ENCODE data around the gene KCNK7. TPM values are rescaled to one million over a fixed set of nuclear protein-coding genes. Genes with fewer than 3 reads are reported as not detected.
A peak's percentile ranks its signal among the peaks of the same experiment; 100 is the strongest.

Gene KCNK7
- total and polyA plus RNA-seq, 2 experiments from 2014 or later, result not detected

DNA sequence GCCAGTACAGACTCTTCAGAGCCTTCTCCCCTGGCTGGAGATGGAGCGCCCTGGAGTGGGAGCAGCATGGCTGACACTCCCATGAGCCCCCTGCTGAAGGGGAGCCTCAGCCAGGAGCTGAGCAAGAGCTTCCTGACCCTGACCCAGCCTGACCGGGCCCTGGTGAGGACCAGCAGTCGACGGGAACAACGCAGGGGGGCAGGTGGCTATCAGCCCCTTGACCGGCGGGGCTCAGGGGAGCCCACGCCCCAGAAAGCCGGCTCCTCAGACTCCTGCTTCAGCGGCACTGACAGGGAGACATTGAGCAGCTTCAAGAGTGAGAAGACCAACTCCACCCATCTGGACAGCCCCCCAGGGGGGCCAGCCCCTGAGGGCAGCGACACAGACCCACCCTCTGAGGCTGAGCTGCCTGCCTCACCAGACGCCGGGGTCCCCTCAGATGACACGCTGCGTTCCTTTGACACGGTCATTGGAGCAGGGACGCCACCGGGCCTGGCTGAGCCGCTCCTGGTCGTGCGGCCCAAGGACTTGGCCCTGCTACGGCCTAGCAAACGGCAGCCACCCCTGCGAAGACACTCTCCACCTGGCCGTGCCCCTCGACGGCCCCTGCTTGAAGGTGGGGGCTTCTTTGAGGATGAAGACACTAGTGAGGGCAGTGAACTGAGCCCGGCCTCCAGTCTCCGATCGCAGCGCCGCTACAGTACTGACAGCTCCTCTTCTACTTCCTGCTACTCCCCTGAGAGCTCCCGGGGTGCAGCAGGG, 22.6 kb upstream of the KCNK7 start:
- Histone ChIP-seq H3K9me2 (ENCODE audit: insufficient read depth) (no peaks in the 10 kb centered on the region), H3K9me3 (ENCODE audit: low read depth) (no peaks in the 10 kb centered on the region), H3K9ac (no peak overlapping the region), H3K79me2 (ENCODE audit: insufficient read depth) (peaks cover 61% of the 10 kb centered on the region), H3F3A (ENCODE audit: insufficient read depth) (no peaks in the 10 kb centered on the region), H3K36me3 (ENCODE audit: low read depth) (no peaks in the 10 kb centered on the region; the same call in 1 of the 2 replicates), H3K27me3 (replicated peaks; ENCODE audit: insufficient read depth) (no peaks in the 10 kb centered on the region), H3K4me3 (no peak overlapping the region), H4K20me1 (ENCODE audit: insufficient read depth) (no peaks in the 10 kb centered on the region), H3K4me1 (ENCODE audit: insufficient read depth) (peaks cover 8% of the 10 kb centered on the region; the same call in 1 of the 2 replicates), H2AFZ (no peak overlapping the region), H3K27ac (no peak overlapping the region), H3K4me2 (ENCODE audit: unreplicated experiment) (no peak overlapping the region)
- no peak for DNase-seq
- WGBS, 2 experiments (ENCODE audit: low coverage in 1 of 2, low lambda C conversion rate in 2 of 2, missing lambda C conversion rate in 2 of 2), result 89% methylated on average over 24 to 29 of the region's 33 CpGs
- no peak for TF ChIP-seq EZH2 (IDR thresholded peaks at IDR 0.05; ENCODE audit: insufficient read depth, poor library complexity, severe bottlenecking)
- TF ChIP-seq EZH2phosphoT487 (IDR thresholded peaks at IDR 0.05; ENCODE audit: insufficient read depth, low read depth), result no peak
- in situ Hi-C loops (cut with MboI), result no loop called here

DNA sequence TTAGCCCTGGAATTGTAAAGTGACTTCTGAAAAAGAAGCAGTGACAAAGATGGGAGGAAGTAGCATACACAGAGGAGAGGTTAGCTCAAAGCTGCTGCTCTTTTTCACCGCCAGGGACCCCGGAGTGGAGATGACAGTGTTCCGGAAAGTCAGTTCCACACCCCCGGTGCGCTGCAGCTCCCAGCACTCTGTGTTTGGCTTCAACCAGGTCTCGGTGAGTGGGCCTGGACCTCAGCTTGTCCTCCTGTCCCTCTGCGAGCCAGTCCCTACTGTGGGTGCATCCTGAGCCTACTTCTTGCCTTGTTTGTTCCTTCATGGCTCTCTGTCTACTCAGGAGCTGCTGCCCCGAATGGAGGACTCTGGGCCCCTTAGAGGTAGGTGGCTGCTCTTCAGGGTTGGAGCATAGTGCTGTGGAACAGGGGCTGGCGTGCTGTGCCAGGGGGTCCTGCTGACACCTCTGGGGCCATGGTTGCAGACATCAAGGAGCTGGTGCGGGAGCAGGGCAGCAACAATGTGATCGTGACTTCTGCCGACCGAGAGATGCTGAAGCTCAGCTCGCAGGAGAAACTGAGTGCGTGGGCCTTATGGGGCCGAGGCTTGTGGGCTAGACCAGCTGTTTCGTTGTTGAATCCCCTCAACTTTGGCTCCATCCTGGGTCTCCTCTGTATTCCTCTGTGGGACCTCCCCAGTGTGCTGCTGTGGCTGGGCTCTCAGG, 21.7 kb upstream of the KCNK7 start:
- Histone ChIP-seq H3K36me3 (ENCODE audit: low read depth) (no peaks in the 10 kb centered on the region; the same call in 1 of the 2 replicates), H3K79me2 (ENCODE audit: insufficient read depth) (peaks cover 70% of the 10 kb centered on the region), H3K4me3 (peak overlapping the region; percentile 80), H3K4me1 (ENCODE audit: insufficient read depth) (peaks cover 13% of the 10 kb centered on the region), H4K20me1 (ENCODE audit: insufficient read depth) (no peaks in the 10 kb centered on the region), H3K9ac (peak overlapping the region; percentile 89), H3K9me2 (ENCODE audit: insufficient read depth) (no peaks in the 10 kb centered on the region), H3K27ac (no peak overlapping the region), H3K9me3 (ENCODE audit: low read depth) (no peaks in the 10 kb centered on the region), H3K4me2 (ENCODE audit: unreplicated experiment) (peak overlapping the region; percentile 94), H2AFZ (no peak overlapping the region), H3K27me3 (replicated peaks; ENCODE audit: insufficient read depth) (no peaks in the 10 kb centered on the region), H3F3A (ENCODE audit: insufficient read depth) (no peaks in the 10 kb centered on the region)
- TF ChIP-seq EZH2 (IDR thresholded peaks at IDR 0.05; ENCODE audit: insufficient read depth, poor library complexity, severe bottlenecking) (no peak), EZH2phosphoT487 (IDR thresholded peaks at IDR 0.05; ENCODE audit: insufficient read depth, low read depth) (no peak)
- in situ Hi-C loops (cut with MboI), result no loop called here
- DNase-seq, result no peak
- WGBS, 2 experiments (ENCODE audit: low coverage in 1 of 2, low lambda C conversion rate in 2 of 2, missing lambda C conversion rate in 2 of 2), result 81 to 86% methylated on average over 17 of the region's 17 CpGs

DNA sequence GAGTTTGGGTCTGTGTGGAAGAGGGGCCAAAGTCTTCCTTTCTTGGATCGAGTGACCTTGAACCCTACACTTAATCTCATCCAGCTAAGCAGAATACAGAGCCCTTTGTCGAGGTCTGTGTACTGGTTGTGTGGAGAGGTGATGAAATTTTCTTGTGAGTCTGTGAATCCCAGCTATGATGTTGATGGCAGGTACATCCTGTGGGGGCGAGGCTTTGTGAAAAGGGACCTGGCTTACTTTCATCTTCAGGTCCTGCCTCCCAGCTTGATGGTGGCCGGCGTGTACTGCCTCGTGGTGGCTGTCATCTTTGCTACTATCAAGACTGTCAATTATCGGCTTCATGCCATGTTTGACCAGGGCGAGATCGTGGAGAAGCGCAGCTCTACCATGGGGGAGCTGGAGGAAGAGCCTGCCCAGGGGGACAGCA, 21.0 kb upstream of the KCNK7 start:
- Histone ChIP-seq H3K36me3 (ENCODE audit: low read depth) (no peaks in the 10 kb centered on the region; the same call in 1 of the 2 replicates), H3K4me1 (ENCODE audit: insufficient read depth) (peaks cover 17% of the 10 kb centered on the region), H3K9me2 (ENCODE audit: insufficient read depth) (no peaks in the 10 kb centered on the region), H3K79me2 (ENCODE audit: insufficient read depth) (peaks cover 77% of the 10 kb centered on the region), H3K27me3 (replicated peaks; ENCODE audit: insufficient read depth) (no peaks in the 10 kb centered on the region), H2AFZ (no peak overlapping the region), H3K4me2 (ENCODE audit: unreplicated experiment) (peak overlapping the region; percentile 94), H3K9me3 (ENCODE audit: low read depth) (no peaks in the 10 kb centered on the region), H3K9ac (peak overlapping the region; percentile 89), H3K4me3 (peak overlapping the region; percentile 80), H3F3A (ENCODE audit: insufficient read depth) (no peaks in the 10 kb centered on the region), H4K20me1 (ENCODE audit: insufficient read depth) (no peaks in the 10 kb centered on the region), H3K27ac (peak overlapping the region; percentile 77; the same call in 1 of the 2 replicates)
- WGBS, 2 experiments (ENCODE audit: low coverage in 1 of 2, low lambda C conversion rate in 2 of 2, missing lambda C conversion rate in 2 of 2), result 65 to 67% methylated on average over 10 of the region's 10 CpGs
- no peak for DNase-seq
- in situ Hi-C loops (cut with MboI), result no loop called here
- TF ChIP-seq EZH2phosphoT487 (IDR thresholded peaks at IDR 0.05; ENCODE audit: insufficient read depth, low read depth) (no peak), EZH2 (IDR thresholded peaks at IDR 0.05; ENCODE audit: insufficient read depth, poor library complexity, severe bottlenecking) (no peak)

DNA sequence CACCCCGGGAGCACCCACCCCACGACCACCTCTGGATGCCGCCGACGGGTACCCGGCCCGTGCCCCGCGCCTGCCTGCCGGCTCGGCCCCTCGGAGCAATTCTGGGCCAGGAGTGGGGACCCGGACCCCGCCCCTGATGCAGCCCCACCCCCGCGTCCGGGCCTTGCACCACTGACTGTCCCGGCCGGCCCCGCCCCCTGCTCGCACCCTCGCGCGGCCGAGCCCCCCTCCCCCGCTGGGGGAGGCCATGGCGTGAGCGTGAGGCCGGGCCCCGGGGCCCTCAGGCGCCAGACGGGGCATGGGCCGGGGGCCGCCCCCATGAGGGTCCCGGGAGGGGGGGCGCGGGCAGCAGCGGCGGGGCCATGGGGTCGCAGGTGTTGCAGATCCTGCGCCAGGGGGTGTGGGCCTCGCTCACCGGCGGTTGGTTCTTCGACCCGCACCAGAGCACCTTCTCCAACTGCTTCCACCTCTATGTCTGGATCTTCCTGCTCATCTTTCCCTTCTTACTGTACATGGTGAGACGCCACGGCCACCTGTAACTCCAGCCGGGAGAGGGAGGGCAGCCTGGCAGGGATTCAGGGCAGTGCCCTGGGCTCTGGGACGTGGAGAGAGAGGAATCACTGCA, 20.5 kb upstream of the KCNK7 start:
- Histone ChIP-seq H3K36me3 (ENCODE audit: low read depth) (no peaks in the 10 kb centered on the region; the same call in 1 of the 2 replicates), H3K4me1 (ENCODE audit: insufficient read depth) (peaks cover 17% of the 10 kb centered on the region), H3K9me2 (ENCODE audit: insufficient read depth) (no peaks in the 10 kb centered on the region), H3K4me3 (peak overlapping the region; percentile 80), H3K9ac (peak overlapping the region; percentile 89), H3F3A (ENCODE audit: insufficient read depth) (no peaks in the 10 kb centered on the region), H3K27ac (peak overlapping the region; percentile 77), H3K27me3 (replicated peaks; ENCODE audit: insufficient read depth) (no peaks in the 10 kb centered on the region), H4K20me1 (ENCODE audit: insufficient read depth) (no peaks in the 10 kb centered on the region), H3K4me2 (ENCODE audit: unreplicated experiment) (peak overlapping the region; percentile 94), H3K79me2 (ENCODE audit: insufficient read depth) (peaks cover 83% of the 10 kb centered on the region), H3K9me3 (ENCODE audit: low read depth) (no peaks in the 10 kb centered on the region), H2AFZ (no peak overlapping the region)
- in situ Hi-C loops (cut with MboI), result no loop called here
- DNase-seq, result peak; percentile 52
- WGBS, 2 experiments (ENCODE audit: low coverage in 1 of 2, low lambda C conversion rate in 2 of 2, missing lambda C conversion rate in 2 of 2), result 1 to 3% methylated on average over 16 to 47 of the region's 50 CpGs
- TF ChIP-seq EZH2phosphoT487 (IDR thresholded peaks at IDR 0.05; ENCODE audit: insufficient read depth, low read depth) (no peak), EZH2 (IDR thresholded peaks at IDR 0.05; ENCODE audit: insufficient read depth, poor library complexity, severe bottlenecking) (no peak)

Data from GM23248 (cell line).